Ishikawa (cell line): Measurements from ENCODE around the gene KLHL28.

Source experiments
- EP300 ChIP-seq: IDR thresholded peaks from 2 replicates; pipeline ENCODE4 v1.6.1; 2012; ENCODE audit warnings: borderline replicate concordance
- FOXM1 ChIP-seq: IDR thresholded peaks from 2 replicates; pipeline ENCODE4 v1.6.1; 2012; ENCODE audit warnings: low read depth, borderline replicate concordance
- MAX ChIP-seq: IDR thresholded peaks from 2 replicates; pipeline ENCODE4 v1.6.1; 2012
- RAD21 ChIP-seq: IDR thresholded peaks from 2 replicates; pipeline ENCODE4 v1.6.1; 2012; ENCODE audit warnings: low read depth
- REST ChIP-seq: IDR thresholded peaks from 2 replicates; pipeline ENCODE4 v1.6.1; 2012; ENCODE audit warnings: low read depth, mild to moderate bottlenecking
- TCF12 ChIP-seq: IDR thresholded peaks from 2 replicates; pipeline ENCODE4 v1.6.1; 2012; ENCODE audit warnings: low read depth
- TEAD4 ChIP-seq: IDR thresholded peaks from 2 replicates; pipeline ENCODE4 v1.6.1; 2012
- ZBTB7A ChIP-seq: IDR thresholded peaks from 2 replicates; pipeline ENCODE4 v1.6.1; 2012; ENCODE audit warnings: low read depth

GRCh38 chr14:44912041-44912869 lies 49.5 kb downstream of the KLHL28 start:
- TF ChIP-seq MAX: peak; percentile 79
- no peak for TF ChIP-seq REST
- peak; percentile 55; the same call in 1 of the 2 replicates for TF ChIP-seq ZBTB7A
- no peak for TF ChIP-seq TEAD4
- no peak for TF ChIP-seq RAD21
- no peak for TF ChIP-seq EP300
- TF ChIP-seq FOXM1: no peak
- no peak for TF ChIP-seq TCF12
